Measurements from ENCODE around the gene CAPNS1.
"Not testable (repeated sequence)": the region's sequence is repeated elsewhere in the genome, so short reads cannot be mapped to it uniquely, and the experiment has no call there.

Gene CAPNS1

GRCh38 chr19:36113894-36114720 lies 25.8 kb upstream of the CAPNS1 start:
- in situ Hi-C loops (cut with MboI; ENCODE audit: low sequenced_read_pairs) = no loop called here

GRCh38 chr19:36114721-36115452 lies 25.0 kb upstream of the CAPNS1 start, which contains the start of gene POLR2I:
Gene POLR2I (minus strand): TSS chr19:36114875. CDS start chr19:36114856, 19 bp downstream.
- in situ Hi-C loops (cut with MboI; ENCODE audit: low sequenced_read_pairs) = no loop called here

- in situ Hi-C loops (cut with MboI; ENCODE audit: low sequenced_read_pairs) = no loop called here
Observed at GRCh38 chr19:36115453-36116343, 24.2 kb upstream of the CAPNS1 start, which contains the start of gene TBCB. Gene TBCB (plus strand): TSS chr19:36115468. CDS start chr19:36115561, 93 bp downstream.

GRCh38 chr19:36116344-36116637 lies 23.6 kb upstream of the CAPNS1 start:
- in situ Hi-C loops (cut with MboI; ENCODE audit: low sequenced_read_pairs) = no loop called here

GRCh38 chr19:36120092-36120983 lies 19.5 kb upstream of the CAPNS1 start:
- in situ Hi-C loops (cut with MboI; ENCODE audit: low sequenced_read_pairs) = no loop called here

GRCh38 chr19:36120984-36121358 lies 18.9 kb upstream of the CAPNS1 start:
- in situ Hi-C loops (cut with MboI; ENCODE audit: low sequenced_read_pairs) = no loop called here

- in situ Hi-C loops (cut with MboI; ENCODE audit: low sequenced_read_pairs) = no loop called here
Observed at GRCh38 chr19:36121486-36122124, 18.3 kb upstream of the CAPNS1 start.

GRCh38 chr19:36125557-36125956 lies 14.3 kb upstream of the CAPNS1 start:
- in situ Hi-C loops (cut with MboI; ENCODE audit: low sequenced_read_pairs) = no loop called here

GRCh38 chr19:36128392-36128736 lies 11.5 kb upstream of the CAPNS1 start:
- in situ Hi-C loops (cut with MboI; ENCODE audit: low sequenced_read_pairs) = no loop called here

- in situ Hi-C loops (cut with MboI; ENCODE audit: low sequenced_read_pairs) = not testable (repeated sequence)
Observed at GRCh38 chr19:36131221-36131620, 8.6 kb upstream of the CAPNS1 start.

- in situ Hi-C loops (cut with MboI; ENCODE audit: low sequenced_read_pairs) = not testable (repeated sequence)
Observed at GRCh38 chr19:36134867-36135266, 5.0 kb upstream of the CAPNS1 start.

GRCh38 chr19:36136964-36137686 lies 2.7 kb upstream of the CAPNS1 start:
- in situ Hi-C loops (cut with MboI; ENCODE audit: low sequenced_read_pairs) = no loop called here

- in situ Hi-C loops (cut with MboI; ENCODE audit: low sequenced_read_pairs) = no loop called here
Observed at GRCh38 chr19:36139120-36139472, 770 bp upstream of the CAPNS1 start.

GRCh38 chr19:36140304-36141038 lies 605 bp downstream of the CAPNS1 start:
- in situ Hi-C loops (cut with MboI; ENCODE audit: low sequenced_read_pairs) = no loop called here

GRCh38 chr19:36141039-36141927 lies 1.4 kb downstream of the CAPNS1 start:
- in situ Hi-C loops (cut with MboI; ENCODE audit: low sequenced_read_pairs) = no loop called here

- in situ Hi-C loops (cut with MboI; ENCODE audit: low sequenced_read_pairs) = no loop called here
Observed at GRCh38 chr19:36142046-36142445, 2.2 kb downstream of the CAPNS1 start.

- in situ Hi-C loops (cut with MboI; ENCODE audit: low sequenced_read_pairs) = no loop called here
Observed at GRCh38 chr19:36142496-36142895, 2.6 kb downstream of the CAPNS1 start.

GRCh38 chr19:36144624-36145023 lies 4.8 kb downstream of the CAPNS1 start:
- in situ Hi-C loops (cut with MboI; ENCODE audit: low sequenced_read_pairs) = no loop called here

Data from HL-60/S4 treated with phorbol 12-myristate 13-acetate at 8.2 ng/mL for 4 days and 3 days (cell line).